Activated naive CD4-positive, alpha-beta T cell treated with anti-CD3 and anti-CD28 coated beads, Interleukin-2, amount 50 U/mL, for 24 hours (primary cell): ENCODE measurements around the gene CAMK1.

Experiments used
- H3K27ac Mint-ChIP-seq: one replicate; pipeline ENCODE4 v1.8.0; 2021; ENCODE audit warnings: mild to moderate bottlenecking, mixed read lengths
- H3K27me3 Mint-ChIP-seq: one replicate; pipeline ENCODE4 v1.8.0; 2021; ENCODE audit warnings: mixed read lengths
- H3K36me3 Mint-ChIP-seq: one replicate; pipeline ENCODE4 v1.8.0; 2021; ENCODE audit warnings: mixed read lengths
- H3K4me1 Mint-ChIP-seq: one replicate; pipeline ENCODE4 v1.8.0; 2021; ENCODE audit warnings: mixed read lengths
- H3K4me3 Mint-ChIP-seq: one replicate; pipeline ENCODE4 v1.8.0; 2021; ENCODE audit warnings: mild to moderate bottlenecking, mixed read lengths
- H3K9me3 Mint-ChIP-seq: one replicate; pipeline ENCODE4 v1.8.0; 2021; ENCODE audit warnings: mixed read lengths

The CAMK1 gene

DNA sequence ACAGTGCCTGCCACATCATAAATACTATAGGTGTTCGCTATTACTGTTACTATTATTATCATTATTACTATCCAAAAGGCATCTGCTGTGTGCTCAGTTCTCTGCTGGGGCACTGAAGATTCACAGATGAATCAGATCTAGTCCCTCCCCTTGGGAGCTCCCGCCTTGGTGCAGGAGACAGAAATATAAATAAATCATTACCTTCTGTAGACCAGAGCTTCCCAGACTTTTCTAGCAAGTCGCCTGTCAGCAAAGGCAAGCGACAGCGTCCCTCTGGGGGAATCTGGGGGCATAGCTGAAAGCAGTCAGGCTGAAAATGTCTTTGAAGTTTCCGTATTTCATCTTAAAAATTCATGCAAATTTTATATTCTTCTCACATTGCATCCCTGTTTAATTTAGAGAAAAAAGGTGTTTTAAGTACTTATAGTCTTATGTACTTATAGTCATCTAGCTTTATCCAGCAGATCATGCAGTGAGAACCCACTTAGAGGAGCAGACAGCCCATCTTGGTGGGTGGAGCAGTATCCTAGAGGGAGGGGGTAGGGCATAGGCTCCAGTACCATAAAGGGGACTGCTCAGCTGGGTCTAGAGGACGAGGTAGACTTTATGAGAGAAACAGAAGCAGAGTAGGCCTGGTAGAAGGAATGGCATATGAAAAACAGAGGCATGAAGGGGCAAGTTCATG is 48.6 kb downstream of the CAMK1 start:
- Mint-ChIP-seq H3K27ac (no peak overlapping the region), H3K27me3 (no peaks in the 10 kb centered on the region), H3K36me3 (no peaks in the 10 kb centered on the region), H3K4me1 (peaks cover 14% of the 10 kb centered on the region), H3K9me3 (no peaks in the 10 kb centered on the region), H3K4me3 (no peak overlapping the region)

DNA sequence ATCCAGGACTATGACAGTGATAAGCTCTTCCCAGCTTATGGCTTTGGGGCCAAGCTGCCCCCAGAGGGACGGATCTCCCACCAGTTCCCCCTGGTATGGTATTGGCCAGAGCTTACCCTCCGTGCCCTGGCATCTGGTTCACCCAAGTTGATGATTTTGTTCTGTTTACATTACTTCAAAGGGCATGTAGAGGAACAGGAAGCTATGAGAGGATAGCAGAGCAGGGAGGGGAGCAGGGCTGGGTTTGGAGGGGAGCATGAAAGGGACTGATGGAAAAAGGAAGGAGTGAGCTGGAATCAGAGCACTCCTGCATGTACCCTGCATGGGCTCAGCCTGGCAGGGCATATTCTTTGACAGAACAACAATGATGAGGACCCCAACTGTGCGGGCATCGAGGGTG is 51.6 kb downstream of the CAMK1 start:
- no peak overlapping the region for H3K27ac Mint-ChIP-seq
- H3K27me3 Mint-ChIP-seq = no peaks in the 10 kb centered on the region
- no peak overlapping the region for H3K4me3 Mint-ChIP-seq
- peaks cover 14% of the 10 kb centered on the region for H3K4me1 Mint-ChIP-seq
- no peaks in the 10 kb centered on the region for H3K9me3 Mint-ChIP-seq
- no peaks in the 10 kb centered on the region for H3K36me3 Mint-ChIP-seq

- H3K9me3 Mint-ChIP-seq = no peaks in the 10 kb centered on the region
- H3K36me3 Mint-ChIP-seq = no peaks in the 10 kb centered on the region
- H3K4me1 Mint-ChIP-seq = peaks cover 14% of the 10 kb centered on the region
- H3K4me3 Mint-ChIP-seq = no peak overlapping the region
- H3K27ac Mint-ChIP-seq = no peak overlapping the region
- no peaks in the 10 kb centered on the region for H3K27me3 Mint-ChIP-seq
Measured at GRCh38 chr3:9717563-9717962, 52.2 kb downstream of the CAMK1 start.

- Mint-ChIP-seq H3K9me3 (no peaks in the 10 kb centered on the region), H3K27ac (no peak overlapping the region), H3K36me3 (no peaks in the 10 kb centered on the region), H3K4me1 (peaks cover 14% of the 10 kb centered on the region), H3K4me3 (no peak overlapping the region), H3K27me3 (no peaks in the 10 kb centered on the region)
Measured at GRCh38 chr3:9716801-9717555, 52.8 kb downstream of the CAMK1 start.

- H3K4me3 Mint-ChIP-seq = no peak overlapping the region
- H3K27me3 Mint-ChIP-seq = no peaks in the 10 kb centered on the region
- no peak overlapping the region for H3K27ac Mint-ChIP-seq
Measured at GRCh38 chr3:9715764-9716437, 53.8 kb downstream of the CAMK1 start.

DNA sequence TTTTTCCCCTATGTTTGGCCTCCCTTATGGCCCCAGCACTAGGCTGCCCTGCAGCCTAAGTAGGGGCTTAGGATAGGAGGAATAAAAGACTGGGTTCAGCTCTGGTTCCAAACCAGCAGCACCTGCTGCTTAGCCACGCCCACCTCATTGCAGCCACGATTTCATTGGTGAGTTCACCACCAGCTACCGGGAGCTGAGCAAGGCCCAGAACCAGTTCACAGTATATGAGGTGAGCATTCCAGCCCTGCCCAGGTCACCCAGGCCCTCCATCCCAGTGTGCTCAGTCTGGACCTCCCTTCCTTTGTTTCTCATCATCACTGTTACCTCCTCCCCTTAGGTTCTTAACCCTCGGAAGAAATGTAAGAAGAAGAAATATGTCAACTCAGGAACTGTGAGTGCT is 54.6 kb downstream of the CAMK1 start:
- Mint-ChIP-seq H3K4me3 (no peak overlapping the region), H3K27me3 (no peaks in the 10 kb centered on the region), H3K27ac (no peak overlapping the region), H3K36me3 (no peaks in the 10 kb centered on the region), H3K9me3 (no peaks in the 10 kb centered on the region), H3K4me1 (peaks cover 14% of the 10 kb centered on the region)

More at GRCh38 chr3:9715764-9716437, 53.8 kb downstream of the CAMK1 start:
- H3K9me3 Mint-ChIP-seq = no peaks in the 10 kb centered on the region
- no peaks in the 10 kb centered on the region for H3K36me3 Mint-ChIP-seq
- peaks cover 14% of the 10 kb centered on the region for H3K4me1 Mint-ChIP-seq

- Mint-ChIP-seq H3K9me3 (no peaks in the 10 kb centered on the region), H3K27ac (no peak overlapping the region), H3K4me3 (no peak overlapping the region), H3K4me1 (peaks cover 10% of the 10 kb centered on the region), H3K36me3 (no peaks in the 10 kb centered on the region), H3K27me3 (no peaks in the 10 kb centered on the region)
Measured at GRCh38 chr3:9713142-9713541, 56.6 kb downstream of the CAMK1 start.

GRCh38 chr3:9712415-9712814 is 57.3 kb downstream of the CAMK1 start:
- Mint-ChIP-seq H3K27me3 (no peaks in the 10 kb centered on the region), H3K9me3 (no peaks in the 10 kb centered on the region), H3K4me3 (no peak overlapping the region), H3K4me1 (peaks cover 3% of the 10 kb centered on the region), H3K36me3 (no peaks in the 10 kb centered on the region), H3K27ac (no peak overlapping the region)

GRCh38 chr3:9710174-9710739 is 59.5 kb downstream of the CAMK1 start:
- no peak overlapping the region for H3K27ac Mint-ChIP-seq
- H3K4me3 Mint-ChIP-seq = no peak overlapping the region
- H3K27me3 Mint-ChIP-seq = peaks cover 6% of the 10 kb centered on the region
- H3K9me3 Mint-ChIP-seq = no peaks in the 10 kb centered on the region
- no peaks in the 10 kb centered on the region for H3K4me1 Mint-ChIP-seq
- peaks cover 3% of the 10 kb centered on the region for H3K36me3 Mint-ChIP-seq
